GM19023 (cell line): ENCODE data around the gene MPRIP.

Source experiments
- ATAC-seq: cut with Tn5 transposase; IDR thresholded peaks from one replicate; pipeline ENCODE4 v1.9.1; 2021; ENCODE audit warnings: mild to moderate bottlenecking, moderate library complexity; ENCODE audit not compliant: unreplicated experiment

Gene MPRIP

GRCh38 chr17:17105976-17106375, 63.7 kb downstream of the MPRIP start:
- no peak for ATAC-seq

GRCh38 chr17:17106756-17107155, 64.5 kb downstream of the MPRIP start:
- no peak for ATAC-seq

GRCh38 chr17:17107281-17107680, 65.0 kb downstream of the MPRIP start:
- no peak for ATAC-seq

GRCh38 chr17:17107891-17108431, 65.7 kb downstream of the MPRIP start:
- no peak for ATAC-seq

- ATAC-seq, result no peak
Observed at GRCh38 chr17:17108451-17109049, 66.3 kb downstream of the MPRIP start.

GRCh38 chr17:17109256-17109655, 67.0 kb downstream of the MPRIP start:
- no peak for ATAC-seq

GRCh38 chr17:17109907-17110306, 67.7 kb downstream of the MPRIP start:
- no peak for ATAC-seq

GRCh38 chr17:17110520-17110919, 68.3 kb downstream of the MPRIP start:
- ATAC-seq, result no peak

- ATAC-seq, result no peak
Observed at GRCh38 chr17:17111401-17112393, 69.4 kb downstream of the MPRIP start.

GRCh38 chr17:17112628-17113200, 70.5 kb downstream of the MPRIP start:
- ATAC-seq, result no peak

- no peak for ATAC-seq
Observed at GRCh38 chr17:17114592-17115225, 72.5 kb downstream of the MPRIP start.

- no peak for ATAC-seq
Observed at GRCh38 chr17:17115620-17116019, 73.4 kb downstream of the MPRIP start.

GRCh38 chr17:17116406-17116805, 74.1 kb downstream of the MPRIP start:
- no peak for ATAC-seq

- no peak for ATAC-seq
Observed at GRCh38 chr17:17117923-17118322, 75.7 kb downstream of the MPRIP start.

GRCh38 chr17:17118399-17118798, 76.1 kb downstream of the MPRIP start:
- ATAC-seq, result no peak

- ATAC-seq, result no peak
Observed at GRCh38 chr17:17119106-17119505, 76.8 kb downstream of the MPRIP start.

- no peak for ATAC-seq
Observed at GRCh38 chr17:17119533-17119932, 77.3 kb downstream of the MPRIP start.

- ATAC-seq, result no peak
Observed at GRCh38 chr17:17120294-17120693, 78.0 kb downstream of the MPRIP start.

GRCh38 chr17:17120701-17121100, 78.4 kb downstream of the MPRIP start:
- no peak for ATAC-seq

GRCh38 chr17:17121162-17121561, 78.9 kb downstream of the MPRIP start:
- no peak for ATAC-seq
